HepG2 (cell line): ENCODE results near the gene PXK. TPM values are rescaled to one million over a fixed set of nuclear protein-coding genes. Genes with fewer than 3 reads are reported as not detected.

Source experiments
- BORCS8-MEF2B ChIP-seq: sonication (generic); formaldehyde crosslinking; IDR thresholded peaks from 2 replicates; pipeline ENCODE4 v1.8.0; 2022; ENCODE audit warnings: mild to moderate bottlenecking, missing genetic modification reagents
- KLF9 ChIP-seq: IDR thresholded peaks from 2 replicates; pipeline ENCODE4 v1.6.1; 2016; ENCODE audit warnings: low read depth
- MXI1 ChIP-seq: IDR thresholded peaks from 3 replicates; pipeline ENCODE4 v1.6.1; 2012; ENCODE audit warnings: low read depth, low read length, inconsistent platforms, borderline replicate concordance
- NR2C2 ChIP-seq: sonication (generic); formaldehyde crosslinking; IDR thresholded peaks from 2 replicates; pipeline ENCODE4 v1.4.0; 2020; ENCODE audit warnings: missing genetic modification reagents, mild to moderate bottlenecking, moderate library complexity, borderline replicate concordance
- YEATS4 ChIP-seq: sonication (generic); formaldehyde crosslinking; IDR thresholded peaks from 2 replicates; pipeline ENCODE4 v1.4.0; 2020; ENCODE audit warnings: missing genetic modification reagents, borderline replicate concordance
- ZBTB40 ChIP-seq, 2 experiments: fragments of 450-650 bp in 1 of 2; sonication (generic) in 1 of 2; formaldehyde crosslinking in 1 of 2; IDR thresholded peaks; 2 replicates each; pipeline versions ENCODE4 v1.6.1 to v1.8.0; 2016 to 2022; ENCODE audit warnings: antibody characterized with exemption in 1 of 2, mild to moderate bottlenecking in 1 of 2, missing genetic modification reagents in 1 of 2
- ZNF256 ChIP-seq: sonication (generic); formaldehyde crosslinking; conservative IDR thresholded peaks from 2 replicates; pipeline ENCODE4 v1.4.0; 2020; ENCODE audit warnings: missing genetic modification reagents
- ZNF34 ChIP-seq: sonication (generic); formaldehyde crosslinking; IDR thresholded peaks from 2 replicates; pipeline ENCODE4 v1.4.0; 2020; ENCODE audit warnings: mild to moderate bottlenecking, missing genetic modification reagents, borderline replicate concordance
- ZNF777 ChIP-seq: sonication (generic); formaldehyde crosslinking; IDR thresholded peaks from 2 replicates; pipeline ENCODE4 v1.4.0; 2020; ENCODE audit warnings: missing genetic modification reagents
- polyA plus RNA-seq, 8 experiments: library from polyadenylated mRNA; depleted of rRNA in 3 of 8; stranded (reverse) in 7 of 8; unstranded in 1 of 8; fragments of >200 nt; fragmentation: Illumina TruSeq in 4 of 8; extraction: Trizol in 4 of 8; gene quantifications; 2 replicates each; pipeline versions ENCODE4 v1.2.1 to v1.2.3, GENCODE V29; 2011 to 2016; ENCODE audit warnings: low read depth in 4 of 8, missing spikeins in 1 of 8, mixed read lengths in 1 of 8; ENCODE audit not compliant: insufficient read depth in 1 of 8
- total RNA-seq, 5 experiments: library from RNA; depleted of rRNA; stranded (reverse); fragments of >200 nt; fragmentation: Illumina TruSeq; extraction: Trizol; gene quantifications; 2 replicates each; pipeline ENCODE4 v1.2.3, GENCODE V29; 2016; ENCODE audit warnings: low read depth in 1 of 5

Gene PXK
- total and polyA plus RNA-seq, 2 of the 13 experiments (the other 11 are each of a cell fraction or from before 2014, with no cell fraction given): 6.4 to 18.6 TPM

DNA sequence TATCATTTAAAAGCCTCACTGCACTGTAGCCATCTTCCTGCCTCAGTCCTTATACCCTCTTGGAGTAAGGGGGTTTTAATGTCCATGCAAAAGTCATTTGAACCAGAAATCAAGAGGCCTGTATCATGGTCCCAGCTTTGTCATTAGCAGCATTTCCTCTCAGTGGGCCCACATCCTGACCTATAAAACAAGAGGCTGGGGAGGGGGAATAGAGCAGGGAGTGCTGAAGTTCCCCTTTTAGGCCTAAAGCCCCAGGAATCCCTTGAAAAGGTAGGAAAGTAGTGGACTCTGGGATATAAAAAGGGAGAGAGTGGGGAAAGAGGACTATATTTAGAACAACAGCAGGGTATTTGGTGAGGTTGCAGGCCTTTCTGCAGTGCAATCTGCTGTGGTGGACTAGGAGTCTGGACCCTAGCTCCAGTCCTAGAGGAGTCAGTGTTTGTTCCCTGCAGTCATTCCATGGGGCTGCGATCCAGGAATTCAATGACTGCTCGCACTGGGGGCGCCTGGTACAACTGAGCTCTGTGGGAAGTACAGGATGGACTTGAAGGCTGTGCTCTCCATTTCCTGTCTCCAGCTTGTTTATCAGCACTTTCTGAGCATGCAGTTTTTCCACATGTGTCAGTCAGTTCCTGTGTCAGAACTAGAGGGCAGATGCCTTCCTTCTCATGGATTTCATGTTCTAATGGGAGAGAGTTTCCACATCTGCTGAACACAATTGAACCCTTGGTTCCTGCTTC lies 54.1 kb downstream of the PXK start (continued):
- no peak for TF ChIP-seq ZBTB40 (IDR thresholded peaks at IDR 0.05)
- no peak for TF ChIP-seq ZBTB40 (CRISPR knock-in tag; IDR thresholded peaks at IDR 0.05)
- no peak for TF ChIP-seq ZNF34 (CRISPR knock-in tag)
- TF ChIP-seq MXI1: no peak
- no peak for TF ChIP-seq ZNF777 (CRISPR knock-in tag)
- TF ChIP-seq KLF9 (CRISPR knock-in tag): no peak
- TF ChIP-seq YEATS4 (CRISPR knock-in tag): no peak
- no peak for TF ChIP-seq ZNF256 (CRISPR knock-in tag)
- TF ChIP-seq BORCS8-MEF2B: no peak
- TF ChIP-seq NR2C2 (CRISPR knock-in tag): no peak
